GM18870 (cell line): ENCODE results near the gene MRPL39.

Experiments used
- ATAC-seq: cut with Tn5 transposase; IDR thresholded peaks from one replicate; pipeline ENCODE4 v1.9.1; 2021; ENCODE audit warnings: moderate library complexity; ENCODE audit not compliant: unreplicated experiment

The MRPL39 gene

GRCh38 chr21:25615880-25616279 lies 8.6 kb upstream of the MRPL39 start:
- ATAC-seq: no peak

- no peak for ATAC-seq
Measured at GRCh38 chr21:25614441-25614840, 7.2 kb upstream of the MRPL39 start.

GRCh38 chr21:25608044-25608737 lies 910 bp upstream of the MRPL39 start:
- ATAC-seq: peak; percentile 86

- ATAC-seq: no peak
Measured at GRCh38 chr21:25589887-25590286, 17.4 kb downstream of the MRPL39 start.

- no peak for ATAC-seq
Measured at GRCh38 chr21:25586791-25587190, 20.5 kb downstream of the MRPL39 start.

- no peak for ATAC-seq
Measured at GRCh38 chr21:25586326-25586725, 21.0 kb downstream of the MRPL39 start.

- no peak for ATAC-seq
Measured at GRCh38 chr21:25584833-25585676, 22.2 kb downstream of the MRPL39 start.

GRCh38 chr21:25583370-25584130 lies 23.7 kb downstream of the MRPL39 start:
- no peak for ATAC-seq

- no peak for ATAC-seq
Measured at GRCh38 chr21:25582888-25583287, 24.4 kb downstream of the MRPL39 start.

- ATAC-seq: no peak
Measured at GRCh38 chr21:25582164-25582790, 25.0 kb downstream of the MRPL39 start.

- no peak for ATAC-seq
Measured at GRCh38 chr21:25581582-25581981, 25.7 kb downstream of the MRPL39 start.

- no peak for ATAC-seq
Measured at GRCh38 chr21:25580912-25581260, 26.4 kb downstream of the MRPL39 start.

- ATAC-seq: no peak
Measured at GRCh38 chr21:25579226-25580013, 27.9 kb downstream of the MRPL39 start.

GRCh38 chr21:25578056-25578961 lies 29.0 kb downstream of the MRPL39 start:
- ATAC-seq: peak; percentile 29

- peak; percentile 6 for ATAC-seq
Measured at GRCh38 chr21:25577424-25578055, 29.7 kb downstream of the MRPL39 start.

- no peak for ATAC-seq
Measured at GRCh38 chr21:25573409-25574206, 33.7 kb downstream of the MRPL39 start.

- peak; percentile 32 for ATAC-seq
Measured at GRCh38 chr21:25572861-25573310, 34.4 kb downstream of the MRPL39 start.

GRCh38 chr21:25571726-25572121 lies 35.6 kb downstream of the MRPL39 start:
- no peak for ATAC-seq
